Activated T-helper 2 cell treated with anti-CD3 and anti-CD28 coated beads, Interferon-gamma antibody, Interleukin-2, Interleukin-4, amounts not matched to agents 10 μg/mL and 5 μg/mL and 100 μg/mL, durations not matched to agents 14 hours and 24 hours and 36 hours (primary cell): ENCODE data around the gene SLC4A3. TPM values are rescaled to one million over a fixed set of nuclear protein-coding genes. Genes with fewer than 3 reads are reported as not detected.
A peak's percentile ranks its signal among the peaks of the same experiment; 100 is the strongest.
"Not testable (repeated sequence)": the region's sequence is repeated elsewhere in the genome, so short reads cannot be mapped to it uniquely, and the experiment has no call there.

Experiments
- DNase-seq: peaks from one replicate; pipeline ENCODE4 v3.0.0; 2021; ENCODE audit warnings: low spot score
- H3K27ac Mint-ChIP-seq: one replicate; pipeline ENCODE4 v1.8.0; 2021; ENCODE audit warnings: mixed read lengths
- H3K27me3 Mint-ChIP-seq: one replicate; pipeline ENCODE4 v1.8.0; 2021; ENCODE audit warnings: low read depth, mixed read lengths
- H3K36me3 Mint-ChIP-seq: one replicate; pipeline ENCODE4 v1.8.0; 2021; ENCODE audit warnings: low read depth, mixed read lengths
- H3K4me1 Mint-ChIP-seq: one replicate; pipeline ENCODE4 v1.8.0; 2021; ENCODE audit warnings: low read depth, mixed read lengths
- H3K4me3 Mint-ChIP-seq: one replicate; pipeline ENCODE4 v1.8.0; 2021; ENCODE audit warnings: low read depth, mild to moderate bottlenecking, moderate library complexity, mixed read lengths
- H3K9me3 Mint-ChIP-seq: one replicate; pipeline ENCODE4 v1.8.0; 2021; ENCODE audit warnings: mixed read lengths
- intact Hi-C: fragments of 100-400 bp; cut with micrococcal nuclease; formaldehyde crosslinking; loops from one replicate; pipeline ENCODE4 v1.15.1; 2023
- total RNA-seq: library from RNA; stranded (reverse); gene quantifications from 2 replicates; pipeline ENCODE4 v1.2.3, GENCODE V29; 2022

Gene SLC4A3
- total RNA-seq, 1 donor from 2014 or later, result 0.14 TPM

DNA sequence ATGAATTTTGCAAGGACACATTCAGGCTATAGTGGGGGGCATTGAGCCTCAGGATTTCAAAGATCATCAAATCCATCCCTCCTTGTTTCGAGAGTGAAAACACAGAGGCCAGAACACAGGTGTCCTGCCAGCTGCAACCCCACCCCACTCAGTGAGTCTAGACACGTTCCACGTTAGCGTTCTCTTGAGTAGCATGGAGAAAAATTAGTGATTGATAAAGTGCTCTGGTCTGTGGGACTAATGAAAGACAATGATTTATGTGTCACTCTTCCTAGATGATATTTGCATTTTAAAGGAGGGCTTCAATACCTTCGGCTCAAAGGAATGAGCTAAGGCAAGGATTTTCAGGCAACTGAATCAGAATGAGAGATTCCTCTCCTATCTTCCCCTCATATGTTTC, 43.8 kb downstream of the SLC4A3 start:
- no peak overlapping the region for H3K4me3 Mint-ChIP-seq
- intact Hi-C loops, result no loop called here
- no peaks in the 10 kb centered on the region for H3K9me3 Mint-ChIP-seq
- DNase-seq, result no peak
- H3K27me3 Mint-ChIP-seq, result peaks cover 5% of the 10 kb centered on the region
- H3K36me3 Mint-ChIP-seq, result no peaks in the 10 kb centered on the region
- no peaks in the 10 kb centered on the region for H3K4me1 Mint-ChIP-seq
- no peak overlapping the region for H3K27ac Mint-ChIP-seq

DNA sequence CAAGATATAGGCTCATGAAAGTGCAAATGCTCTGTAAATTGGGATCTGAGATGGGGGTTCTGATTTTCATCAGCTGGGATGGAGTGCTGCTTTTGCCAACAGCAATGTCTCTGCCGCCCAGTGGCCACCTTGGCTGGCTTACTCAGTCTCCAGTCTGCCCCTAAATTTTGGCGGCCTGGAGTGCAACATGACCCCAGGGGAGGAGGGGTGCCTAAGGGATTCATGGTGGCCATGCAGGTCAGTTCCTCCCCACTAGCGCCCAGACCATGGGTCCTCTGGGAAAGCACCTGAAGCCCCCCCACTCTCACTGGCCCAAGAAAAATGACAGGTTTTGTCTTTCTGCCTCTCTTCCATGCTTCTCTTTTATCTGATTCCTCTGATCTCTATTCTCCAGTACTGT, 45.0 kb downstream of the SLC4A3 start:
- peaks cover 5% of the 10 kb centered on the region for H3K27me3 Mint-ChIP-seq
- H3K4me3 Mint-ChIP-seq, result no peak overlapping the region
- no peak for DNase-seq
- intact Hi-C loops, result no loop called here
- H3K27ac Mint-ChIP-seq, result no peak overlapping the region
- H3K9me3 Mint-ChIP-seq, result no peaks in the 10 kb centered on the region
- H3K36me3 Mint-ChIP-seq, result no peaks in the 10 kb centered on the region
- no peaks in the 10 kb centered on the region for H3K4me1 Mint-ChIP-seq

DNA sequence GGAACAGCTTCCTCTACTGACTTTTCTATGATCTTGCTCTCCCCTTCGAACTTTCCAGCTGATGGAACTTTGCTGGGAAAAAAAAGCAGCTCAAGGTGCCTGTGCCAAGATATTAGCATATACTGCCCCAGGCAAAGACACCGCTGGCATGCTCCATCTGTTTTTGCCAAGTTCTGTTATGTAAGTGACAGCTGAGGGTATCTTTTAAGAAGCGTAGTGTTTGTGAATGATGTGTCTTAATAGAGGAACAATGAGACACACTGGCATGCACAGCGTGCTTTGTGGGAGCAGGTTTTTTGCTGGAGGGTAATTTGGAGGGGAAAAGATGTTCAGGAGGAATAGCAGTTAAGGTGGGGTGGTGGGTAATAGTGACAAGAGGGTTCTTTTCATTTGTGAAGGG, 47.8 kb downstream of the SLC4A3 start:
- H3K9me3 Mint-ChIP-seq, result no peaks in the 10 kb centered on the region
- intact Hi-C loops, result no loop called here
- no peak for DNase-seq
- H3K36me3 Mint-ChIP-seq, result no peaks in the 10 kb centered on the region
- no peaks in the 10 kb centered on the region for H3K4me1 Mint-ChIP-seq
- no peak overlapping the region for H3K27ac Mint-ChIP-seq
- H3K27me3 Mint-ChIP-seq, result peaks cover 2% of the 10 kb centered on the region
- no peak overlapping the region for H3K4me3 Mint-ChIP-seq

DNA sequence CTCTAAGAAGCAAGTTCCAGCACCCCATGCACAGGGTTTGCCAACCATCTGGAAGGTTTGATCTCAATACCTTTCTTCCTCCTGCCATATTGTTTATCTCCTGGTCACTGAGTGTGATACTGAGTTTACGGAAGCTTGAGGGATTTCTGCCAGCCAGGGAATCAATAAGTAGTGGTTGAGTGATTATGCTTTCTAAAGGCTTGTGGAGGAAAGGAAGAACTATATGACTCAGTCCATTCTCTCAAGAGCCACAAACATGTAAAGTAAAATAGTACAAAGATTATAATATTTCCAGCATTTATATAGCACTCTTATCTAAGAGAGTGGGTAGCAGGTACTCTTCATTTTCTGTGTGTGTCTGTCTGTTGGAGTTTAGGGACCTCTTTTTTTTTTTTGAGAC, 49.2 kb downstream of the SLC4A3 start:
- Mint-ChIP-seq H3K27ac (no peak overlapping the region), H3K36me3 (no peaks in the 10 kb centered on the region), H3K4me1 (no peaks in the 10 kb centered on the region), H3K9me3 (no peaks in the 10 kb centered on the region), H3K4me3 (no peak overlapping the region), H3K27me3 (no peaks in the 10 kb centered on the region)
- no peak for DNase-seq
- intact Hi-C loops, result no loop called here

DNA sequence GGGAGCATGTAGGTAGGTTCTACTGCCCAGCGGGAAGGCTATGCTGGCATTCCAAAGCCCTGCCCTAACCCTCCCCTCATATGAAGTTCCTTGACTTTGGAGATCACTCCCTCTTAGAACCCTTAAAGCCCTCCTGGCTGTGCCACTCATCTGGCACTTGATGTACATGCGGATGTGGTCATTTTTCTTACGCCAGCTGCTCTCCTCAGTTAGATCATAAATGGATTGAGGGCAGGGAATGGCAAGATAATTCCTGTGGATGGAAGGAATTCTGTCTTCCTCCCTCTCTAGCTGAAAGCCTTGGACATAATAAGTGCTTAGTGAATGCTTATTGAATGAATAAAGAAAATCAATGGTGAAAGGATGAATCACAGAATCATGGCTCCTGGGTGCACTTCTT, 51.6 kb downstream of the SLC4A3 start:
- no peak overlapping the region for H3K27ac Mint-ChIP-seq
- intact Hi-C loops, result no loop called here
- peaks cover 6% of the 10 kb centered on the region for H3K27me3 Mint-ChIP-seq
- H3K9me3 Mint-ChIP-seq, result no peaks in the 10 kb centered on the region
- H3K4me1 Mint-ChIP-seq, result no peaks in the 10 kb centered on the region
- DNase-seq, result no peak
- no peak overlapping the region for H3K4me3 Mint-ChIP-seq
- H3K36me3 Mint-ChIP-seq, result no peaks in the 10 kb centered on the region

DNA sequence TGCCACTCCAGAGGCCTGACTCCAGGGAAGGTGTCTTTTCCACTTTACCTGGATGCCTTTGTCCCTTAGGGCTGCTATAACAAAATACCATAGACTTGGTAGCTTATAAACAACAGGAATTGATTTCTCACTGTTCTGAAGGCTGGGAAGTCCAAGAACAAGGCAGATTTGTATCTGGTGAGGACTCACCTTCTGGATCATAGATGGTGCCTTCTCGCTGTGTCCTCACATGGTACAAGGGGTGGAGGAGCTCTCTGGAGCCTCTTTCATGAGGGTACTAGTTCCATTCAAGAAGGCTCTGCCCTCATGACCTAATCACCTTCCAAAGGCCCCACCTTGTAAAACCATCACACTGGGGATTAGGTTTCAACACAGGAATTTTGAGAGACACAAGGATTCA, 52.1 kb downstream of the SLC4A3 start:
- Mint-ChIP-seq H3K9me3 (no peaks in the 10 kb centered on the region), H3K27ac (no peak overlapping the region), H3K27me3 (peaks cover 11% of the 10 kb centered on the region), H3K4me1 (no peaks in the 10 kb centered on the region), H3K36me3 (no peaks in the 10 kb centered on the region), H3K4me3 (no peak overlapping the region)
- DNase-seq, result no peak
- intact Hi-C loops, result no loop called here

DNA sequence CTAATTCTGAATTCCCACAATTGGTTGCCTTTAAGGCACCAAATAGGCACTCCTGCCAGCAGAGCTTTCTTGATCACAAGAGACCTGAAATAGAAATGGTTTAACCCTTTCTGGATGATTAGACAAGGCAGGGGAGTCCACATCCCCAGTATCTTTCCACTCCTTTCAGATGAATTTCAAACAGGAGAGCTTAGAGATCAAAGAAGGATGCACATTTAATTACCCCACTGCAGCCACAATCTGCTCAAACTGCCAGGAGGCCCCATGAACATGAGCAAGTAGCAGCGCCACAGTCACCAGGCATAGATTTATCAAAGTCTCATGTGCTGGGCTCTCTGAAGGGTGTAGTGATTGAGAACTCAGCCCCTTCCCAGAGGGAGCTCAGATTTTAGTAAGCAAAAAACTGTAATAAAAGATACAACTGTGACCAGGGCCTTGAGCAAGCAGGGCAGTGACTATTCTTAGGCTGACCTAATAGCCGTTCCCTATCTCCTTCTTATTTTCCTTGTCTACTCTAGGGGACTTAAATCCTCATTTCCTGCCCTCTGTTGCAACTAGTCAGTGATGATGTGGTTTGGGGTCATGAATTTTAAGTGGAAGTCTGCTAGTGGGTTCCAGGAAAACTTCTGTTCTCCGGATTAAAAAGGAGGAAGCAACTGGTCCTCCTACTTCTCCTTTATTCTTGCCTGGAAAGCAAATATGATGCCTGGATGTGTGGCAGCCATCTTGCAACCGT, 53.7 kb downstream of the SLC4A3 start:
- no peak overlapping the region for H3K27ac Mint-ChIP-seq
- H3K4me3 Mint-ChIP-seq, result no peak overlapping the region
- peaks cover 14% of the 10 kb centered on the region for H3K27me3 Mint-ChIP-seq
- peaks cover 6% of the 10 kb centered on the region for H3K4me1 Mint-ChIP-seq
- DNase-seq, result no peak
- H3K9me3 Mint-ChIP-seq, result no peaks in the 10 kb centered on the region
- intact Hi-C loops, result no loop called here
- H3K36me3 Mint-ChIP-seq, result no peaks in the 10 kb centered on the region

DNA sequence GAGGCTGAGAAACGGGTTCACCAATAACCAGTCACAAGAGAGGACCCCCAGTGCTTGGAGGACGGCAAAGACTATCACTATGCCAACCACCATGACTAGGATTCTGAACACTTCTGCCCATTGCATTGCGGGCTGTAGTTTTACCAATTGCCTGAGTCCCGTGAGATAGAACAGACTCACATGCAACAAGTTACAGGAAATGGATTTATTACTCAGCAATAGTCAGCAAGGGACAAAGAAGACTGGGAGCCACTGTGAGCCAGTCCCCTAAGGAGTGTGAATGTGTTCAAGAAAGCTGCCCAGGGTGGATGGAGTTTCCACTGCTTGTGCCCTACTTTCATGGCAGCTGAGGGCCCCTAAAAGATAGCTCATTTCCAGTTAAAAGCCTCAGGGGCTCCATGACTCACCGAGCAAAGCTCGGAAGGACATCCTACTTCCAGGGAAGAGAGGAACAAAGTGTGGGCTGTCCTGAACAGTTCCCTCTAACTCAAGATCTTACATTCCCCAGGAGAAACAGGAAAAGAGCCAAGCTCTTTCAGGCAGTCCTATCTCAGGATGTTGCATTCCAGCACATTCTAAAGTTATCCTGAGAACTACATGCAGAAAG, 54.4 kb downstream of the SLC4A3 start:
- Mint-ChIP-seq H3K4me1 (peaks cover 6% of the 10 kb centered on the region), H3K27ac (no peak overlapping the region), H3K27me3 (peaks cover 14% of the 10 kb centered on the region), H3K4me3 (no peak overlapping the region), H3K9me3 (no peaks in the 10 kb centered on the region), H3K36me3 (no peaks in the 10 kb centered on the region)
- DNase-seq, result no peak
- intact Hi-C loops, result no loop called here

DNA sequence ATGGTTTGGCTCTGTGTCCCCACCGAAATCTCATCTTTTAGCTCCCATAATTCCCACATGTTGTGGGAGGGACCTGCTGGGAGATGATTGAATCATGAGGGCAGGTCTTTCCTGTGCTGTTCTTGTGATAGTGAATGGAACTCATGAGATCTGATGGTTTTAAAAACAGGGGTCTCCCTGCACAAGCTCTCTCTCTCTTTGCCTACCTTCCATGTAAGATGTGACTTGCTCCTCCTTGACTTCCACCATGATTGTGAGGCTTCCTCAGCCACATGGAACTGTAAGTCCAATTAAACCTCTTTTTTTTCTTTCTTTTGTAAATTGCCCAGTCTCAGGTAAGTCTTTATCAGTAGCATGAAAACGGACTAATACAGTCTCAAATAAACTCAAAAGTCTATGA, 56.0 kb downstream of the SLC4A3 start:
- intact Hi-C loops, H3K36me3 Mint-ChIP-seq, H3K9me3 Mint-ChIP-seq, H3K27ac Mint-ChIP-seq, H3K4me3 Mint-ChIP-seq, DNase-seq, H3K4me1 Mint-ChIP-seq: not testable (repeated sequence)
- peaks cover 14% of the 10 kb centered on the region for H3K27me3 Mint-ChIP-seq

DNA sequence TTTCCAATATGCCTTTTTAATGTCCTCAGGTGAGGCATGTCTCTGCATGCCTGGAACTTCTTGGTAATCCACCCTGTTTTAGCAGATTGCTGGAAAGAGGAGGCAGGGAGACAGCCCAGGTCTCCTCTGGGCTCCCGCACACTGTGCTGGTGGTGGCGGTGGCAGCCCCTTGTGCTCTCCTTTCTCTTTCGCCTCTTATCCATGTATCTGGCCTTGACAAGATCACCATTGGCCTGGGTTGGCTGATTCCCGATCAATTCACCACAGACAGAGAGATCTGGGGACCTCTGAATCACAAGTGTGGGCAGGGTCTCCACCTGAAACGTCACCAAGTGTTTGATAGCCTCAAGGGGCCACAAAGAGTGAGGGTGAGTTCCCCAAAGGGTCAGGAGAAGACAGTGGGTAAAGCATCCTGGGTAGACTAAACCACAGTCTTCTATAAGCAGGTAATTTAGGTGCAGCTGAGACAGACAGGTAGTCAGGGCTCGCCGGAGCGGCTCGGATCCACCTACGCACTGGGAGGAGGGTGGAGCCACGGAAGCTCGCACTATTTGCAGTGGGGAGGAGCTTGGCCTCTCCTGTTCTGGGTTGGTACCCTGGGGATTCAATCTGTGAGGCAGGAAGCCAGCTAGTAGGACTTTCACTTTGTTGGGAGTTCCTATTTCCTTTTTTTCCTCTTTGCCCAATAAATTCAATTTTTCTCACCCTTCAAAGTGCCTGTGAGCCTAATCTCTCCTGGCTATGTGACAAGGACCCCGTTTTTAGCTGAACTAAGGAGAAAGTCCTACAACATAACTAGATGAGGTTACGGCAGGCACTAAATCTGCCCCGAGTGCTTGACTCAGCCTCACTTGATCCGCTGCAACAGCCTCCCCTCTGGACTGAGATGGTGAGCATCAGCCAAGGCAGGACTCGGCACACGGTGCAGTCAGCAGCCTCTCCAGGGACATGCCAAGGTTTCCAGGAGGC, 57.6 kb downstream of the SLC4A3 start:
- no peaks in the 10 kb centered on the region for H3K9me3 Mint-ChIP-seq
- H3K36me3 Mint-ChIP-seq, result no peaks in the 10 kb centered on the region
- peaks cover 7% of the 10 kb centered on the region for H3K4me1 Mint-ChIP-seq
- no peak overlapping the region for H3K27ac Mint-ChIP-seq
- DNase-seq, result peak; percentile 15
- intact Hi-C loops, result no loop called here
- peaks cover 14% of the 10 kb centered on the region for H3K27me3 Mint-ChIP-seq
- peak overlapping the region; percentile 66 for H3K4me3 Mint-ChIP-seq

DNA sequence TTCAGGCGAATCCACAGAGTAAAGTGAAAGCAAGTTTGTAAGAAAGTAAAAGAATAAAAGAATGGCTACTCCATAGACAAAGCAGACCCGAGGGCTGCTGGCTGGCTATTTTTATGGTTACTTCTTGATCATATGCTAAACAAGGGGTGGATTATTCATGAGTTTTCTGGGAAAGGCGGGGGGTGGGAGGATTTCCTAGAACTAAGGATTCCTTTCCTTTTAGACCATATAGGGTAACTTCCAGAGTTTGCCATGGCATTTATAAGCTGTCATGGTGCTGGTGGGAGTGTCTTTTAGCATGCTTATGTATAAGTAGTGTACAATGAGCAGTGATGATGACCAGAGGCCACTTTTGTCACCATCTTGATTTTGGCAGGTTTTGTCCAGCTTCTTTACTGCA, 59.8 kb downstream of the SLC4A3 start:
- no peaks in the 10 kb centered on the region for H3K36me3 Mint-ChIP-seq
- DNase-seq, result no peak
- H3K4me3 Mint-ChIP-seq, result no peak overlapping the region
- H3K27ac Mint-ChIP-seq, result no peak overlapping the region
- no peaks in the 10 kb centered on the region for H3K9me3 Mint-ChIP-seq
- peaks cover 7% of the 10 kb centered on the region for H3K4me1 Mint-ChIP-seq
- intact Hi-C loops, result no loop called here
- H3K27me3 Mint-ChIP-seq, result peaks cover 17% of the 10 kb centered on the region

DNA sequence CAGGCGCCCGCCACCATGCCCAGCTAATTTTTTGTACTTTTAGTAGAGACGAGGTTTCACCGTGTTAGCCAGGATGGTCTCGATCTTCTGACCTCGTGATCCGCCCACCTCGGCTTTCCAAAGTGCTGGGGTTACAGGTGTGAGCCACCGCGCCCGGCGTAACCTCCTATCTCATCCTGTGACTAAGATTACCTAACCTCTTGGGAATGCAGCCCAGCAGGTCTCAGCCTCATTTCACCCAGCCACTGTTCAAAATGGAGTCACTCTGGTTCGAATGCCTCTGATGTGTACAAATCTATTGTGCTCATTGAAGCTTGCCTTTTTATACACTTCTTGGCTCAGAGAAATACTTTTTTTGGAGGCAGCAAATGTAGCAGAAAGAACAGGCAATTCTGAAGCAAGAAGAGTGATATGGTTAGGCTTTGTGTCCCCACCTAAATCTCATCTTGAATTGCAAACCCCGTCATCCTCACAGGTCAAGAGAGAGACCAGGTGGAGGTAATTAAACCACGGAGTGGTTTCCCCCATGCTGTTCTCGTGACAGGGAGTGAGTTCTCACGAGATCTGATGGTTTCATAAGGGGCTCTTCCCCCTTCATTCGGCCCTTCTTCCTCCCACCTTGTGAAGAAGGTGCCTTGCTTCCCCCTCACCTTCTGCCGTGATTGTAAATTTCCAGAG, 60.6 kb downstream of the SLC4A3 start:
- H3K27me3 Mint-ChIP-seq, result peaks cover 18% of the 10 kb centered on the region
- H3K36me3 Mint-ChIP-seq, result no peaks in the 10 kb centered on the region
- no peaks in the 10 kb centered on the region for H3K9me3 Mint-ChIP-seq
- no peak for DNase-seq
- H3K27ac Mint-ChIP-seq, result no peak overlapping the region
- H3K4me1 Mint-ChIP-seq, result peaks cover 7% of the 10 kb centered on the region
- intact Hi-C loops, result loop anchor here (2.0 kb wide), 1 partner anchor 45 kb away; no protein-coding TSS in a partner anchor
- H3K4me3 Mint-ChIP-seq, result no peak overlapping the region
